CD4-positive, CD25-positive, alpha-beta regulatory T cell (primary cell): Measurements from ENCODE around the gene ARHGEF40. TPM values are rescaled to one million over a fixed set of nuclear protein-coding genes. Genes with fewer than 3 reads are reported as not detected.

Source experiments
- ATAC-seq, 2 donors: fragments of 150-1000 bp; cut with Tn5 transposase; one replicate each; pipeline ENCODE4 v1.10.0; 2021; ENCODE audit warnings: low read depth in 2 of 2, moderate number of reproducible peaks in 2 of 2, moderate library complexity in 1 of 2
- DNase-seq, 3 donors: peaks; one replicate each; pipeline versions ENCODE4 v3.0.0 to v3.0.0-alpha.2; 2012 to 2022; ENCODE audit warnings: mixed read lengths in 1 of 3
- H3K27ac ChIP-seq: one replicate; pipeline ENCODE4 v1.7.0; 2013; ENCODE audit warnings: mild to moderate bottlenecking, low read length; ENCODE audit not compliant: insufficient read depth, poor library complexity, severe bottlenecking
- H3K27me3 ChIP-seq: one replicate; pipeline ENCODE4 v1.7.0; 2013; ENCODE audit warnings: low read length; ENCODE audit not compliant: control insufficient read depth, insufficient read depth
- H3K36me3 ChIP-seq: one replicate; pipeline ENCODE4 v1.7.0; 2013; ENCODE audit warnings: mild to moderate bottlenecking, low read length, moderate library complexity; ENCODE audit not compliant: control insufficient read depth, insufficient read depth
- H3K4me1 ChIP-seq: 2 replicates; pipeline ENCODE4 v1.7.0; 2013; ENCODE audit warnings: mild to moderate bottlenecking, low read length; ENCODE audit not compliant: insufficient read depth, control insufficient read depth, poor library complexity, severe bottlenecking
- H3K4me3 ChIP-seq: one replicate; pipeline ENCODE4 v1.7.0; 2013; ENCODE audit warnings: low read depth, mild to moderate bottlenecking, low read length, moderate library complexity
- H3K9me3 ChIP-seq, 2 experiments: 1 replicate in 1 of 2; 2 replicates in 1 of 2; pipeline ENCODE4 v1.7.0; 2013; ENCODE audit warnings: low read length in 2 of 2, mild to moderate bottlenecking in 1 of 2, moderate library complexity in 1 of 2; ENCODE audit not compliant: control insufficient read depth in 2 of 2
- H3K27ac Mint-ChIP-seq, 3 donors: one replicate each; pipeline ENCODE4 v1.8.0; 2020 to 2022; ENCODE audit warnings: mild to moderate bottlenecking in 3 of 3, mixed read lengths in 3 of 3, moderate library complexity in 2 of 3
- H3K27me3 Mint-ChIP-seq: one replicate; pipeline ENCODE4 v1.8.0; 2022; ENCODE audit warnings: mild to moderate bottlenecking, mixed read lengths
- H3K36me3 Mint-ChIP-seq: one replicate; pipeline ENCODE4 v1.8.0; 2020; ENCODE audit warnings: mixed read lengths
- H3K4me1 Mint-ChIP-seq, 4 donors: one replicate each; pipeline ENCODE4 v1.8.0; 2020 to 2022; ENCODE audit warnings: mixed read lengths in 4 of 4, mild to moderate bottlenecking in 1 of 4
- H3K4me3 Mint-ChIP-seq, 4 donors: one replicate each; pipeline ENCODE4 v1.8.0; 2020 to 2022; ENCODE audit warnings: mild to moderate bottlenecking in 4 of 4, mixed read lengths in 4 of 4, moderate library complexity in 3 of 4
- H3K9me3 Mint-ChIP-seq, 7 donors: one replicate each; pipeline ENCODE4 v1.8.0; 2020 to 2022; ENCODE audit warnings: mixed read lengths in 7 of 7, mild to moderate bottlenecking in 3 of 7, moderate library complexity in 2 of 7
- polyA plus RNA-seq, 4 donors: library from polyadenylated mRNA; unstranded; fragments of 300-500 nt; fragmentation: Illumina TruSeq; gene quantifications; one replicate each; pipeline ENCODE4 v1.2.3, GENCODE V29; 2021
- total RNA-seq: library from RNA; stranded (reverse); gene quantifications from one replicate; pipeline ENCODE4 v1.2.3, GENCODE V29; 2022

Gene ARHGEF40
- total and polyA plus RNA-seq, 5 donors from 2014 or later: 0.07 to 7.4 (median 0.64) TPM; not detected in 2

GRCh38 chr14:21041676-21042433 is 28.2 kb upstream of the ARHGEF40 start, which contains the start of gene RNASE7:
Gene RNASE7 (plus strand): TSS chr14:21042362. CDS start chr14:21042993, 631 bp downstream.
- Histone ChIP-seq H3K27ac (no peak within 1 kb of the TSS), H3K36me3 (no peaks in the 10 kb centered on the region), H3K27me3 (peaks cover 14% of the 10 kb centered on the region), H3K4me1 (peaks cover 4% of the 10 kb centered on the region), H3K9me3 (no peaks in the 10 kb centered on the region), H3K4me3 (no peak within 1 kb of the TSS)
- no peak within 1 kb of the TSS for H3K27ac Mint-ChIP-seq
- peaks cover 0 to 1% (median 0%) of the 10 kb centered on the region in 7 donors for H3K9me3 Mint-ChIP-seq
- H3K27me3 Mint-ChIP-seq: peaks cover 21% of the 10 kb centered on the region
- DNase-seq: no peak
- H3K4me3 Mint-ChIP-seq: no peak within 1 kb of the TSS
- no peaks in the 10 kb centered on the region for H3K36me3 Mint-ChIP-seq
- ATAC-seq: no peak
- H3K4me1 Mint-ChIP-seq: peaks cover 0 to 8% (median 3%) of the 10 kb centered on the region in 4 donors

GRCh38 chr14:21042918-21043317 is 27.2 kb upstream of the ARHGEF40 start:
- H3K27me3 ChIP-seq: peaks cover 12% of the 10 kb centered on the region
- H3K4me3 Mint-ChIP-seq: no peak overlapping the region
- DNase-seq (no peak), ATAC-seq (no peak)
- H3K4me3 ChIP-seq: no peak overlapping the region
- peaks cover 0 to 1% (median 0%) of the 10 kb centered on the region in 7 donors for H3K9me3 Mint-ChIP-seq
- no peak overlapping the region for H3K27ac Mint-ChIP-seq
- H3K4me1 Mint-ChIP-seq: peaks cover 0 to 8% (median 3%) of the 10 kb centered on the region in 4 donors
- no peaks in the 10 kb centered on the region for H3K9me3 ChIP-seq
- peaks cover 28% of the 10 kb centered on the region for H3K27me3 Mint-ChIP-seq
- peaks cover 4% of the 10 kb centered on the region for H3K4me1 ChIP-seq
- no peaks in the 10 kb centered on the region for H3K36me3 Mint-ChIP-seq
- no peaks in the 10 kb centered on the region for H3K36me3 ChIP-seq
- H3K27ac ChIP-seq: no peak overlapping the region

GRCh38 chr14:21043387-21043973 is 26.6 kb upstream of the ARHGEF40 start:
- Histone ChIP-seq H3K4me1 (peaks cover 4% of the 10 kb centered on the region), H3K27ac (no peak overlapping the region), H3K9me3 (no peaks in the 10 kb centered on the region), H3K4me3 (no peak overlapping the region), H3K27me3 (peaks cover 13% of the 10 kb centered on the region), H3K36me3 (no peaks in the 10 kb centered on the region)
- no peaks in the 10 kb centered on the region for H3K36me3 Mint-ChIP-seq
- peaks cover 0 to 1% (median 0%) of the 10 kb centered on the region in 7 donors for H3K9me3 Mint-ChIP-seq
- ATAC-seq: no peak
- no peak overlapping the region for H3K4me3 Mint-ChIP-seq
- H3K4me1 Mint-ChIP-seq: peaks cover 0 to 8% (median 3%) of the 10 kb centered on the region in 4 donors
- no peak overlapping the region for H3K27ac Mint-ChIP-seq
- peaks cover 31% of the 10 kb centered on the region for H3K27me3 Mint-ChIP-seq
- DNase-seq: no peak

GRCh38 chr14:21043974-21044618 is 26.0 kb upstream of the ARHGEF40 start:
- ATAC-seq (no peak), DNase-seq (no peak)
- H3K36me3 Mint-ChIP-seq: no peaks in the 10 kb centered on the region
- H3K9me3 ChIP-seq: no peaks in the 10 kb centered on the region
- H3K4me1 Mint-ChIP-seq: peaks cover 0 to 8% (median 3%) of the 10 kb centered on the region in 4 donors
- H3K27ac ChIP-seq: no peak overlapping the region
- H3K9me3 Mint-ChIP-seq: peaks cover 0 to 1% (median 0%) of the 10 kb centered on the region in 7 donors
- H3K4me3 ChIP-seq: no peak overlapping the region
- H3K27ac Mint-ChIP-seq: no peak overlapping the region
- peak overlapping the region in 1 of 4 donors; percentile 21 for H3K4me3 Mint-ChIP-seq
- peaks cover 32% of the 10 kb centered on the region for H3K27me3 Mint-ChIP-seq
- H3K27me3 ChIP-seq: peaks cover 13% of the 10 kb centered on the region
- H3K36me3 ChIP-seq: no peaks in the 10 kb centered on the region
- H3K4me1 ChIP-seq: peaks cover 4% of the 10 kb centered on the region

GRCh38 chr14:21047378-21047781 is 22.7 kb upstream of the ARHGEF40 start:
- H3K4me1 Mint-ChIP-seq: peaks cover 0 to 8% (median 3%) of the 10 kb centered on the region in 4 donors
- no peak overlapping the region for H3K4me3 ChIP-seq
- ATAC-seq (no peak), DNase-seq (no peak)
- H3K27me3 ChIP-seq: peaks cover 15% of the 10 kb centered on the region
- H3K9me3 Mint-ChIP-seq: peaks cover 0 to 1% (median 0%) of the 10 kb centered on the region in 7 donors
- H3K4me3 Mint-ChIP-seq: no peak overlapping the region
- H3K27ac Mint-ChIP-seq: no peak overlapping the region
- no peak overlapping the region for H3K27ac ChIP-seq
- H3K36me3 ChIP-seq: no peaks in the 10 kb centered on the region
- no peaks in the 10 kb centered on the region for H3K36me3 Mint-ChIP-seq
- no peaks in the 10 kb centered on the region for H3K9me3 ChIP-seq
- H3K4me1 ChIP-seq: peaks cover 4% of the 10 kb centered on the region
- H3K27me3 Mint-ChIP-seq: peaks cover 39% of the 10 kb centered on the region

GRCh38 chr14:21048638-21049037 is 21.5 kb upstream of the ARHGEF40 start:
- DNase-seq (no peak), ATAC-seq (no peak)
- no peak overlapping the region for H3K27ac ChIP-seq
- H3K27ac Mint-ChIP-seq: no peak overlapping the region
- H3K36me3 ChIP-seq: no peaks in the 10 kb centered on the region
- peaks cover 15% of the 10 kb centered on the region for H3K27me3 ChIP-seq
- peaks cover 0 to 8% (median 3%) of the 10 kb centered on the region in 4 donors for H3K4me1 Mint-ChIP-seq
- H3K9me3 Mint-ChIP-seq: peaks cover 0 to 1% (median 0%) of the 10 kb centered on the region in 7 donors
- H3K27me3 Mint-ChIP-seq: peaks cover 36% of the 10 kb centered on the region
- H3K9me3 ChIP-seq: no peaks in the 10 kb centered on the region
- no peak overlapping the region for H3K4me3 Mint-ChIP-seq
- H3K4me3 ChIP-seq: no peak overlapping the region
- H3K4me1 ChIP-seq: peaks cover 4% of the 10 kb centered on the region
- no peaks in the 10 kb centered on the region for H3K36me3 Mint-ChIP-seq

- Histone ChIP-seq H3K4me1 (peaks cover 3% of the 10 kb centered on the region), H3K4me3 (no peak overlapping the region), H3K36me3 (no peaks in the 10 kb centered on the region), H3K9me3 (no peaks in the 10 kb centered on the region), H3K27me3 (peaks cover 15% of the 10 kb centered on the region), H3K27ac (no peak overlapping the region)
- DNase-seq (no peak), ATAC-seq (no peak)
- Mint-ChIP-seq H3K4me3 (no peak overlapping the region), H3K36me3 (no peaks in the 10 kb centered on the region), H3K4me1 (peaks cover 0 to 6% (median 2%) of the 10 kb centered on the region in 4 donors), H3K27ac (no peak overlapping the region), H3K9me3 (peaks cover 0 to 1% (median 0%) of the 10 kb centered on the region in 7 donors), H3K27me3 (peaks cover 36% of the 10 kb centered on the region)
These were observed 20.8 kb upstream of the ARHGEF40 start for GRCh38 chr14:21049271-21049673.
